GM12865 (cell line): ENCODE data around the gene ZNF76.

Source experiments
- DNase-seq: peaks from one replicate; pipeline ENCODE4 v3.0.0; 2010; ENCODE audit warnings: low read depth
- H3K4me3 ChIP-seq: 2 replicates; pipeline ENCODE4 v1.5.1; 2011; ENCODE audit warnings: mild to moderate bottlenecking, low read depth, low read length, control low read depth
- TF ChIP-seq, protein P1 (sequence below): IDR thresholded peaks from 2 replicates; pipeline ENCODE4 v1.5.1; 2011; ENCODE audit warnings: low read length, control low read depth, low read depth, inconsistent platforms; ENCODE audit not compliant: insufficient read depth; ENCODE audit errors: missing control alignments

The ZNF76 gene

DNA sequence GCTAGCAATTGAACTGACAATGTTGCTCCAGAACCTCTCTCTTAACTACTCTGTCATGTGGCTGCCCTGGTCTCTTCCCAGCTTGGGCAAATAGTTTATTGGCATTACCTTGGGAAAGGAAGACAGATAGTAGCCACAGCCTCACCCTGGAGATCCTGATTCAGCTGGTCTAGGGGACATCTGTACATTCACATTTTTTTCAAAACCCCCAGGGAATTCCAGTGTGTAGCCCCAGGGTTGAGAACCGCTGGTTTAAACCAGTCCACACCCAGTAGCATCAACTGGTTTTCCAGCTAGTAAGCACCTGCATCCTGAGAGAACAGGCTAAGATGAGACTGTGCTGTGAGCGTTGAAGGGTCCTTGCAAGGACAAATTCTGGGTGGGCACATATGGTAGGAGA lies 36.1 kb upstream of the ZNF76 start:
- DNase-seq: no peak
- TF ChIP-seq, protein P1, sequence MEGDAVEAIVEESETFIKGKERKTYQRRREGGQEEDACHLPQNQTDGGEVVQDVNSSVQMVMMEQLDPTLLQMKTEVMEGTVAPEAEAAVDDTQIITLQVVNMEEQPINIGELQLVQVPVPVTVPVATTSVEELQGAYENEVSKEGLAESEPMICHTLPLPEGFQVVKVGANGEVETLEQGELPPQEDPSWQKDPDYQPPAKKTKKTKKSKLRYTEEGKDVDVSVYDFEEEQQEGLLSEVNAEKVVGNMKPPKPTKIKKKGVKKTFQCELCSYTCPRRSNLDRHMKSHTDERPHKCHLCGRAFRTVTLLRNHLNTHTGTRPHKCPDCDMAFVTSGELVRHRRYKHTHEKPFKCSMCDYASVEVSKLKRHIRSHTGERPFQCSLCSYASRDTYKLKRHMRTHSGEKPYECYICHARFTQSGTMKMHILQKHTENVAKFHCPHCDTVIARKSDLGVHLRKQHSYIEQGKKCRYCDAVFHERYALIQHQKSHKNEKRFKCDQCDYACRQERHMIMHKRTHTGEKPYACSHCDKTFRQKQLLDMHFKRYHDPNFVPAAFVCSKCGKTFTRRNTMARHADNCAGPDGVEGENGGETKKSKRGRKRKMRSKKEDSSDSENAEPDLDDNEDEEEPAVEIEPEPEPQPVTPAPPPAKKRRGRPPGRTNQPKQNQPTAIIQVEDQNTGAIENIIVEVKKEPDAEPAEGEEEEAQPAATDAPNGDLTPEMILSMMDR: no peak
- H3K4me3 ChIP-seq: no peak overlapping the region

GRCh38 chr6:35224720-35225119 lies 34.8 kb upstream of the ZNF76 start:
- no peak for DNase-seq
- H3K4me3 ChIP-seq: no peak overlapping the region
- TF ChIP-seq, protein P1: no peak

GRCh38 chr6:35228481-35228880 lies 31.1 kb upstream of the ZNF76 start:
- no peak overlapping the region for H3K4me3 ChIP-seq
- no peak for DNase-seq
- TF ChIP-seq, protein P1: no peak

GRCh38 chr6:35229304-35229703 lies 30.2 kb upstream of the ZNF76 start:
- no peak for DNase-seq
- TF ChIP-seq, protein P1: no peak
- H3K4me3 ChIP-seq: no peak overlapping the region

DNA sequence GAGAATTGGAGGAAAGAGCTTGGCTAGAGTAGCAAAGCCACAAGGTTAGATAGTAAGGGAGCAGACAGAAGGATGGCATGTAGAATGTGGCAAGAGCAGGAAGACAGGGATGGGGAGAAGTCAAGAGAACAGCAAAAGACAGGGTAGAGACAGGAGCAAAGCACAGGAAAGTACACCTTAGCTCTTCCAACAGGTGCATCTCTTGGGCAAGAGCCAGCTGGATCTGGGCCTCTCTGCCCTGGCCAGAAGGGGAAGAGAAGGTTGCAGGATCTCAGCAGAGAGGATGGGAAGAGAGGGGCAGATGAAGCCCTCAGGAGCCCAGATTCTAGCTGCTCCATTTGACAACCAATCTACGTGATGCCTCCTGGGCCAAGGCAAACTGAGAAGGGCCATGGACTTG lies 29.0 kb upstream of the ZNF76 start:
- TF ChIP-seq, protein P1: no peak
- no peak for DNase-seq
- H3K4me3 ChIP-seq: no peak overlapping the region

DNA sequence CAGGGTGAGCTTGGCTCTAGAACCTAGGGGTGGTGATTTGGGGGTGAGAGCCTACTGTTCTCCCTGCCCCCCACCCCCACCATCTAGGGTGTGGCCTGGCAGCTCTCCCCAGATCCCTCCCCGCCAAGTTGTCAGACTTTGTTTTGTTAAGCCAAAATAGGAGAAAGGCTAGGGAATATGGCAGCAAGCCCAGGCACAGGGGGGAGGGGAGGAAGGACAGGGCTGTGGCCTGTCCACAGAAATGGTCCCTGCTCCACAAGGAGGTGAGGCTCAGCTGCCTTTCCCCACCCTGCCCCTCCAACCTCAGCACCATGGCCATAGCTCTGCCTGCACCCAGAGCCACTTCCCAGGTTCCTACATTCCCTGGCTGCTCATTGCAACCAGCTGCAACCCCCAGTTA lies 28.6 kb upstream of the ZNF76 start:
- TF ChIP-seq, protein P1: no peak
- no peak overlapping the region for H3K4me3 ChIP-seq
- DNase-seq: no peak

DNA sequence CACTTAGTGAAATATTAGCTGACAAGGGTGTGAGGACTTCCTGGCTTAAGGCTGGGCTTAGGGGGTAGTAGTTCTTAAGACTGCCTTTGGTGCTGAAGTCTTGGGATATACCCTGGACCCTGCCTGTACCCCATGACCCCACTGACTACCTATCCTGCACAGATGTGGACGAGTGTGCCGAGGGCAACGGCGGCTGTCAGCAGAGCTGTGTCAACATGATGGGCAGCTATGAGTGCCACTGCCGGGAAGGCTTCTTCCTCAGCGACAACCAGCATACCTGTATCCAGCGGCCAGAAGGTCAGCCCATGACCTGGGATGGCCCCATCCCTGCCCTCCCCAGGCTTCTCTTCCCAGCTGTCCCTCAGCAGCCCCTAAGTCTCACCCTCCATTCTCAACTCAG lies 28.0 kb upstream of the ZNF76 start:
- no peak overlapping the region for H3K4me3 ChIP-seq
- TF ChIP-seq, protein P1: no peak
- DNase-seq: no peak
